Limb (tissue), 2 donors: Measurements from ENCODE around the gene NDUFS7.

ENCODE experiments used
- DNase-seq, 2 donors: peaks; one replicate each; pipeline ENCODE4 v3.0.0-alpha.2; 2016; ENCODE audit errors: extremely low spot score in 2 of 2

NDUFS7 gene

GRCh38 chr19:1384478-1385110 lies 887 bp downstream of the NDUFS7 start:
- DNase-seq: no peak

- DNase-seq: no peak
These were observed 2.1 kb downstream of the NDUFS7 start for GRCh38 chr19:1385816-1386215.

GRCh38 chr19:1386945-1387683 lies 3.4 kb downstream of the NDUFS7 start:
- DNase-seq: no peak

GRCh38 chr19:1387684-1388636 lies 4.3 kb downstream of the NDUFS7 start:
- no peak for DNase-seq

- DNase-seq: no peak
These were observed 4.9 kb downstream of the NDUFS7 start for GRCh38 chr19:1388637-1389026.

- no peak for DNase-seq
These were observed 5.6 kb downstream of the NDUFS7 start for GRCh38 chr19:1389033-1389940.

- DNase-seq: no peak
These were observed 7.2 kb downstream of the NDUFS7 start for GRCh38 chr19:1390890-1391423.

- DNase-seq: no peak
These were observed 8.7 kb downstream of the NDUFS7 start for GRCh38 chr19:1392407-1392806.

GRCh38 chr19:1392939-1393530 lies 9.3 kb downstream of the NDUFS7 start:
- no peak for DNase-seq

- no peak for DNase-seq
These were observed 10.1 kb downstream of the NDUFS7 start for GRCh38 chr19:1393841-1394240.

- DNase-seq: no peak
These were observed 10.8 kb downstream of the NDUFS7 start for GRCh38 chr19:1394252-1395193.

GRCh38 chr19:1395194-1396018 lies 11.7 kb downstream of the NDUFS7 start:
- DNase-seq: no peak

GRCh38 chr19:1396019-1396767 lies 12.5 kb downstream of the NDUFS7 start:
- DNase-seq: no peak

- no peak for DNase-seq
These were observed 13.3 kb downstream of the NDUFS7 start for GRCh38 chr19:1396768-1397679.

- no peak for DNase-seq
These were observed 14.1 kb downstream of the NDUFS7 start for GRCh38 chr19:1397838-1398237.

- no peak for DNase-seq
These were observed 15.4 kb downstream of the NDUFS7 start for GRCh38 chr19:1399079-1399478.

- DNase-seq: no peak
These were observed 16.0 kb downstream of the NDUFS7 start for GRCh38 chr19:1399745-1400144.
